CD4-positive, alpha-beta T cell treated with Interleukin-15 for 4 hours (primary cell): ENCODE data around the gene RABEP2.
"Not testable (repeated sequence)": the region's sequence is repeated elsewhere in the genome, so short reads cannot be mapped to it uniquely, and the experiment has no call there.

Experiments
- DNase-seq: peaks from one replicate; pipeline ENCODE4 v3.0.0-alpha.2; 2020; ENCODE audit warnings: low spot score

RABEP2 gene

DNA sequence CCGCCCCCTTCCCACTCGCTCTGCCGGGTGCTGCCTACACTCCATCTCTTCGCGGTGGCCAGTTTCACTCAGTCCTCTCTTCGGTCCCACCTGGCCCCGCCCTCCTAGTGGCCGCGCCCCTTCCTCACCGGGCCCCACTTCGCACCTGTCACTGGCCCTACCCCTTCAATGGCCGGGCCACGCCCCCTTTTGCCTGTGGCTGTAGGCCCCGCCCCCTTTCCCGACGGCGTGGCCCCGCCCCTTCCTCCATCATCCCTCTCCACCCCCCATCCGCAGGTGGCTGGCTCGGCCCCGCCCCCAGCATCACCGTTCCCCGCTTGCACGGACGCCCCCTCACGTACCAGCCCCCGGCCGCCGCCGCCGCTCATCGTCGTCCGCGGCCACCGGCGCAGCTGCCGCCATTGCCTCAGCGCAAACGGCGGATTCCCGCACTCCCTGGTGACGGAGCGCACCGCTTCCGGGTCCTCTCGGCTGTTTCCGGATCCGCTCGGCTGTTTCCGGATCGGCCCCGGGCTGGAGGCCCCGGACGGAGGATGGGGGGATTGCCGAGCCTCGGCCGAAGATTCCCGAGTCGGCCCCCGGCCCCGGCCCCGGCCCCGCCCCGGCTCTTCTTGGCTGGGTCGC is at the start of gene RABEP2:
TSS of gene RABEP2 (minus strand) at position 477 of the 624 bp plus-strand sequence. CDS start at position 402, 75 bp downstream.
- peak; percentile 95 for DNase-seq

- peak; percentile 91 for DNase-seq
Measured at GRCh38 chr16:28974437-28975157, 49.6 kb upstream of the RABEP2 start, which contains the start of gene SPNS1. Gene SPNS1 (plus strand): TSS chr16:28974778. CDS start chr16:28975152, 374 bp downstream.

GRCh38 chr16:28974007-28974436 is 49.0 kb upstream of the RABEP2 start:
- DNase-seq: peak; percentile 30

DNA sequence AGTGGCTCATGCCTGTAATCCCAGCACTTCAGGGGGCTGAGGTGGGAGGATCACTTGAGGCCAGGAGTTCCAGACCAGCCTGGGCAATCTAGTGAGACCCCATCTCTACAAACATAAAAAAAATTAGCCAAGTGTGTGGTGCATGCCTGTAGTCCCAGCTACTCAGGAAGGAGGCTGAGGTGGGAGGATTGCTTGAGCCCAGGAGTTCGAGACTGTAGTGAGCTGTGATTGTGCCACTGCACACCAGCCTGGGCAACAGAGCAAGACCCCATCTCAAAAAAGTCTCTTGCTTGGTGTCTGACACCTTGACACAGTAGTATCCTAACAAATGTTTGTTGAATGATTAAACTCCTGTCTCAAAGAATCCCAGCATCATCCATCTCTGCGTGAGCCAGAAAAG is 44.7 kb upstream of the RABEP2 start:
- not testable (repeated sequence) for DNase-seq

GRCh38 chr16:28967156-28967555 is 42.1 kb upstream of the RABEP2 start:
- DNase-seq: no peak

- no peak for DNase-seq
Measured at GRCh38 chr16:28964496-28964895, 39.5 kb upstream of the RABEP2 start.

DNA sequence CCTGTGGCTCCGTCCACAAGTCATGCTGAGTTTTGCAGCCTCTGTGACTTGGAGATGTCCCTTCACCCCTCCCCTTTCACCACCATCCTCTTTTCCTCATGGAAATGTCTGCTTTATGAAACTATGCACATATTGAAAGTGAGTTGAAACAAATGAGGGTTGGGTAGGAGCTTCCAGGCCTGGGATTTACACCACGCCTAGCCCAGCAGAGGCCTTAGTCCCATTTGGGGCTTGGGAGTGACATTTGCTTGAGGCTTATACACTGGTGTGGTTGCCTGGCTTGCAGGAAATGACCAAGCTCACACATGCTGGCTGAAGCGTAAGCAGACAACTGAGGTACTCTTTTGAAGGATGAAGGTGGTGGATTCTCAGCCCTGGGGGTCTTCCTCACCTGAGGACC is 39.0 kb upstream of the RABEP2 start:
- no peak for DNase-seq

- no peak for DNase-seq
Measured at GRCh38 chr16:28958836-28959235, 33.8 kb upstream of the RABEP2 start.

DNA sequence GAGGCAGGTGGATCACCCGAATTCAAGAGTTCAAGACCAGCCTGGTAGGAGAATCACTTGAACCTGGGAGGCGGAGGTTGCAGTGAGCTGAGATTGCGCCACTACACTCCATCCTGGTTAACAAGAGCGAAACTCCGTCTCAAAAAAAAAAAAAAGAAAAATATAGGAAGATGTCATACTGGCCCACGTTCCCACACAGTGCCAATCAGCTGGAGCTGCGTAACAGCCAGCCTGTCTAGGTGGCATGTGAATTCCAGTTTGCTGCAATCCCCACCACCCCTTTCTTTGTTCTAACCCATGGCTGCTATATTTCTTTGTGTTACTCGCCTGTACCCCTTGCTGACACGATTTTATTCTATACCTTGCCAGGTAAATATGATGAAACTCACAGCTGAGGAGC is 33.2 kb upstream of the RABEP2 start:
- DNase-seq: no peak

DNA sequence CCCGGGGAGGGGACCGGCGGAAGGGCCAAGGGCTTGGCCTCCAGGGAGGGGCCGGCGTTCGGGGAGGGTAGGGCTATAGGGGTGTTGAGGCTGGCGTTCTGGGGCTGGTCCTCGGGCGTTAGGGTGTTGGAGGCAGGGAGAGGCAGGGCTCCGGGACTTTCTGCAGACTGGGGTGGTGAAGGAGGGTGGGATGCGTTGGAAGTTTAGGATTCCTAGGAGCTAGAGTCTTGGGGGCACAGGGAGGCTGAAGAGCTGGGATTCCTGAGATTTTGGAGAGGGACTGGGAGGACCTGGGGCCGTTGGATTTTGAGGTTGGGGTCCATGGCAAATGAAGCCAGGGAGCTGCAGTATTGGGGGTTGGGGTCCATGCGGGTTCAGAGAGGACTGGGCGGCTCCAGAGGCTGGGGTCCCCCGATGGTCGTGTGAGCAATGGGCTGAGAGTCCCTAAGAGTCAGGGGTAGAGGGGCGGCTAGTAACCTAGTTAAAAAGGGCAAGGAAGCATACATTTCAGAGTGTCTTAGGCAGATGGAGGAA is 26.4 kb upstream of the RABEP2 start:
- peak; percentile 10 for DNase-seq

GRCh38 chr16:28950648-28951409 is 25.8 kb upstream of the RABEP2 start, which contains the start of gene NFATC2IP:
Gene NFATC2IP (plus strand): TSS chr16:28950937. CDS start chr16:28951012, 75 bp downstream.
- DNase-seq: peak; percentile 100

GRCh38 chr16:28946681-28947080 is 21.6 kb upstream of the RABEP2 start:
- DNase-seq: no peak

GRCh38 chr16:28943281-28943680 is 18.2 kb upstream of the RABEP2 start:
- no peak for DNase-seq

GRCh38 chr16:28939825-28940224 is 14.8 kb upstream of the RABEP2 start:
- not testable (repeated sequence) for DNase-seq

DNA sequence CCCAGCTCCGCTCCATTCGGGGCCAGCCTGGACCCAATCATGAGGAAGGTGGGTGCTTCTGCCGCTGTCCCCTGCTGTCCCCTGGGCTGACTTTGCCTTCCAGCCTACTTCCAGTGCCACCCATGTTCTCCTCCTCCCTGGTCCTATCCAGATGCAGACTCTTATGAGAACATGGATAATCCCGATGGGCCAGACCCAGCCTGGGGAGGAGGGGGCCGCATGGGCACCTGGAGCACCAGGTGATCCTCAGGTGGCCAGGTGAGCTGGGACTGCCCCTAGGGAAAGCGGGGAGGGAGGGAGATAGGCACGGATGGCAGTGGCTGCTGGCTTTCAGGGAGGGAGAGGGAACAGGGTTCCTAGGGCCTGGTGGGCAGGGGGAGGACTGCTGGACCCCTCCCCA is 13.7 kb upstream of the RABEP2 start:
- DNase-seq: no peak

- no peak for DNase-seq
Measured at GRCh38 chr16:28937222-28937876, 12.3 kb upstream of the RABEP2 start.

GRCh38 chr16:28936784-28937155 is 11.7 kb upstream of the RABEP2 start:
- DNase-seq: no peak

DNA sequence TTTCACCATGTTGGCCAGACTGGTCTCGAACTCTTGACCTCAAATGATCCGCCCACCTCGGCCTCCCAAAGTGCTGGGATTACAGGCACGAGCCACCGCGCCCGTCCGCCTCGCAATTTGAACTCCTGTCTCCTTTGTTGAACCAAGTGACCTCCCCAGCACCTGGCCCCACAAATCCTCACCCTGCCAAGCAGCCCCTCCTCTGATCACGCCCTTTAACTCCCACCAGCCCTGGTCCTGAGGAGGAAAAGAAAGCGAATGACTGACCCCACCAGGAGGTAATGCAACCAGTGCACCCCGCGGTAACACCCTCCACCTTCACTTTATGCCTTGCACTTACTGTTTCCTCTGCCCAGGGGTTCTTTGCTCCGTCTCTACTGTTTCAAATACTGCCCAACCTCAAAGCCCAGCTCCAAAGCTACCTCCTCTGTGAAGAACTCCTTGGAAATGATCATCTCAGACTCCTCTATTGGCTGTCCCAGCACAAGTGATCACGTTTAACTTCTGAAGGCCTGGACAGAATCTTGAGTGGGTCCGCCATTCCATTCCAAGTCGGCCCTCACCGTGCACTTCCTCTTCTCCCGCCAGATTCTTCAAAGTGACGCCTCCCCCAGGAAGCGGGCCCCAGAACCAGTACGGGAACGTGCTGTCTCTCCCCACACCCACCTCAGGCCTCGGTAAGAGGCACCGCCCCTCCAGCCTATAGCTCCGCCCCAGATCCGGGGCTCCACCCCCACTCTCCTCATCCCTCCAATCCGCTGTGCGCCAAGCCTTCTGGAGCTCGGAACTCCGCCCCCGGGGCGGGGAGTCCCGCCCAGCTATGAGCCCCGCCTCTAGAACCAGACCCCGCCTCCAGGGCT is 11.1 kb upstream of the RABEP2 start:
- peak; percentile 80 for DNase-seq

- no peak for DNase-seq
Measured at GRCh38 chr16:28935346-28935745, 10.3 kb upstream of the RABEP2 start.

GRCh38 chr16:28933171-28933570 is 8.1 kb upstream of the RABEP2 start:
- no peak for DNase-seq
